Urinary bladder (tissue), 4 donors: ENCODE results near the gene PSMC1. TPM values are rescaled to one million over a fixed set of nuclear protein-coding genes. Genes with fewer than 3 reads are reported as not detected.
"Not testable (repeated sequence)": the region's sequence is repeated elsewhere in the genome, so short reads cannot be mapped to it uniquely, and the experiment has no call there.

ENCODE experiments used
- DNase-seq: peaks from one replicate; pipeline ENCODE4 v3.0.0-alpha.2; 2015; ENCODE audit errors: extremely low spot score
- H3K27ac ChIP-seq: one replicate; pipeline ENCODE4 v1.5.1; 2013; ENCODE audit warnings: low read depth, mild to moderate bottlenecking, moderate library complexity
- H3K36me3 ChIP-seq: one replicate; pipeline ENCODE4 v1.6.1; 2013; ENCODE audit warnings: mild to moderate bottlenecking, moderate library complexity; ENCODE audit not compliant: insufficient read depth
- H3K4me1 ChIP-seq: one replicate; pipeline ENCODE4 v1.6.1; 2013; ENCODE audit warnings: mild to moderate bottlenecking, moderate library complexity; ENCODE audit not compliant: insufficient read depth
- H3K4me3 ChIP-seq: one replicate; pipeline ENCODE4 v1.5.1; 2013; ENCODE audit warnings: low read depth, low read length
- WGBS: extraction: QIAGEN DNeasy Blood & Tissue Kit; methylation state at CpG from one replicate; pipeline ENCODE4 v1.1.7; 2013; 5-methylcytosine and 5-hydroxymethylcytosine counted together
- polyA plus RNA-seq: library from polyadenylated mRNA; stranded (reverse); fragments of 200-250 nt; gene quantifications from one replicate; pipeline ENCODE4 v1.2.3, GENCODE V29; 2013
- total RNA-seq: library from RNA; depleted of rRNA; stranded (reverse); fragments of >200 nt; gene quantifications from one replicate; pipeline ENCODE4 v1.2.3, GENCODE V29; 2014
- donor health status: healthy with polysubstance abuse.
- donor health status: healthy.

PSMC1 gene
- total RNA-seq (81.8 TPM), polyA plus RNA-seq (162 TPM)

- H3K4me3 ChIP-seq, result peak within 1 kb of the TSS; percentile 82
- H3K27ac ChIP-seq, result no peak within 1 kb of the TSS
- no peaks in the 10 kb centered on the region for H3K4me1 ChIP-seq
- peaks cover 3% of the 10 kb centered on the region for H3K36me3 ChIP-seq
- WGBS, result under 1% methylated on average over 55 of the region's 55 CpGs
- peak; percentile 88 for DNase-seq
These were observed at the start of gene PSMC1 for GRCh38 chr14:90256354-90257131. TSS of gene PSMC1 (plus strand) at chr14:90256553. CDS start at chr14:90256598, 45 bp downstream.

- no peak for DNase-seq
- Histone ChIP-seq H3K4me3 (no peak overlapping the region), H3K4me1 (no peaks in the 10 kb centered on the region), H3K27ac (no peak overlapping the region), H3K36me3 (no peaks in the 10 kb centered on the region)
- whole genome bisulfite sequencing, result 84% methylated on average over 7 of the region's 7 CpGs
These were observed 43.1 kb upstream of the PSMC1 start for GRCh38 chr14:90213099-90213748.

- Histone ChIP-seq H3K36me3 (no peaks in the 10 kb centered on the region), H3K4me3 (no peak overlapping the region), H3K4me1 (no peaks in the 10 kb centered on the region), H3K27ac (no peak overlapping the region)
- 84% methylated on average over 4 of the region's 4 CpGs for WGBS
- DNase-seq, result no peak
These were observed 27.9 kb upstream of the PSMC1 start for GRCh38 chr14:90228478-90228877.

GRCh38 chr14:90229942-90230341, 26.4 kb upstream of the PSMC1 start:
- 99% methylated on average over 1 of the region's 1 CpG for WGBS
- not testable (repeated sequence) for H3K4me1 ChIP-seq, H3K27ac ChIP-seq, DNase-seq, H3K4me3 ChIP-seq, H3K36me3 ChIP-seq

GRCh38 chr14:90235179-90235976, 21.0 kb upstream of the PSMC1 start:
- DNase-seq, result no peak
- no peaks in the 10 kb centered on the region for H3K36me3 ChIP-seq
- H3K4me1 ChIP-seq, result no peaks in the 10 kb centered on the region
- no peak overlapping the region for H3K27ac ChIP-seq
- no peak overlapping the region for H3K4me3 ChIP-seq
- WGBS, result 18% methylated on average over 25 of the region's 25 CpGs

- 81% methylated on average over 3 of the region's 3 CpGs for WGBS
- no peak overlapping the region for H3K4me3 ChIP-seq
- no peak for DNase-seq
- H3K4me1 ChIP-seq, result no peaks in the 10 kb centered on the region
- no peak overlapping the region for H3K27ac ChIP-seq
- H3K36me3 ChIP-seq, result no peaks in the 10 kb centered on the region
These were observed 17.2 kb upstream of the PSMC1 start for GRCh38 chr14:90239139-90239538.

GRCh38 chr14:90242444-90242843, 13.9 kb upstream of the PSMC1 start:
- H3K4me1 ChIP-seq, result no peaks in the 10 kb centered on the region

GRCh38 chr14:90246936-90247335, 9.4 kb upstream of the PSMC1 start:
- no peak for DNase-seq
- WGBS, result 88% methylated on average over 4 of the region's 4 CpGs
- Histone ChIP-seq H3K4me3 (no peak overlapping the region), H3K27ac (no peak overlapping the region), H3K36me3 (no peaks in the 10 kb centered on the region), H3K4me1 (no peaks in the 10 kb centered on the region)

More at GRCh38 chr14:90242444-90242843, 13.9 kb upstream of the PSMC1 start:
- H3K27ac ChIP-seq, result no peak overlapping the region
- no peak overlapping the region for H3K4me3 ChIP-seq
- H3K36me3 ChIP-seq, result no peaks in the 10 kb centered on the region
- no peak for DNase-seq

GRCh38 chr14:90247441-90247840, 8.9 kb upstream of the PSMC1 start:
- H3K36me3 ChIP-seq, H3K4me1 ChIP-seq, H3K27ac ChIP-seq, DNase-seq, H3K4me3 ChIP-seq: not testable (repeated sequence)
- WGBS, result 86% methylated on average over 10 of the region's 10 CpGs

GRCh38 chr14:90248594-90248993, 7.8 kb upstream of the PSMC1 start:
- Histone ChIP-seq H3K4me3 (no peak overlapping the region), H3K4me1 (no peaks in the 10 kb centered on the region), H3K27ac (no peak overlapping the region), H3K36me3 (no peaks in the 10 kb centered on the region)
- no peak for DNase-seq
- WGBS, result 48% methylated on average over 2 of the region's 2 CpGs

- DNase-seq, result no peak
- WGBS, result 90% methylated on average over 8 of the region's 8 CpGs
- Histone ChIP-seq H3K4me3 (no peak overlapping the region), H3K27ac (no peak overlapping the region), H3K4me1 (no peaks in the 10 kb centered on the region), H3K36me3 (no peaks in the 10 kb centered on the region)
These were observed 2.5 kb upstream of the PSMC1 start for GRCh38 chr14:90253826-90254225.

- no peak for DNase-seq
- 34% methylated on average over 1 of the region's 1 CpG for WGBS
- Histone ChIP-seq H3K4me3 (peak overlapping the region; percentile 82), H3K4me1 (no peaks in the 10 kb centered on the region), H3K36me3 (peaks cover under 1% of the 10 kb centered on the region), H3K27ac (no peak overlapping the region)
These were observed 482 bp upstream of the PSMC1 start for GRCh38 chr14:90255871-90256270.

- no peaks in the 10 kb centered on the region for H3K4me1 ChIP-seq
- H3K4me3 ChIP-seq, result no peak overlapping the region
- DNase-seq, result no peak
- H3K36me3 ChIP-seq, result peaks cover 8% of the 10 kb centered on the region
- WGBS, result 86% methylated on average over 8 of the region's 8 CpGs
- no peak overlapping the region for H3K27ac ChIP-seq
These were observed 7.5 kb downstream of the PSMC1 start for GRCh38 chr14:90263748-90264449.
